Omental fat pad (tissue), 4 donors: Measurements from ENCODE around the gene PSME4. TPM values are rescaled to one million over a fixed set of nuclear protein-coding genes. Genes with fewer than 3 reads are reported as not detected.
"Not testable (repeated sequence)": the region's sequence is repeated elsewhere in the genome, so short reads cannot be mapped to it uniquely, and the experiment has no call there.

ENCODE experiments used
- ATAC-seq: fragments of 150-250 bp; one replicate; pipeline ENCODE4 v1.9.1; 2016; ENCODE audit warnings: mild to moderate bottlenecking, moderate library complexity; ENCODE audit not compliant: low FRiP score
- DNase-seq: peaks from one replicate; pipeline ENCODE4 v3.0.0-alpha.2; 2019; ENCODE audit warnings: low spot score
- CTCF ChIP-seq, 3 donors: fragments of 450-650 bp; IDR thresholded peaks; one replicate each; pipeline ENCODE4 v1.5.1; 2016 to 2017; ENCODE audit warnings: antibody characterized with exemption in 3 of 3, mild to moderate bottlenecking in 3 of 3, moderate library complexity in 2 of 3
- total RNA-seq, 4 donors: library from RNA; depleted of rRNA; stranded (reverse); fragments of >200 nt; gene quantifications; one replicate each; pipeline ENCODE4 v1.1.0, GENCODE V29; 2016

PSME4 gene
- total RNA-seq, 4 donors from 2014 or later = 35.8 to 97.9 (median 45.5) TPM

GRCh38 chr2:53944542-53944941 lies 26.3 kb downstream of the PSME4 start:
- no peak for ATAC-seq
- TF ChIP-seq CTCF (IDR thresholded peaks at IDR 0.05) = no peak
- no peak for DNase-seq

DNA sequence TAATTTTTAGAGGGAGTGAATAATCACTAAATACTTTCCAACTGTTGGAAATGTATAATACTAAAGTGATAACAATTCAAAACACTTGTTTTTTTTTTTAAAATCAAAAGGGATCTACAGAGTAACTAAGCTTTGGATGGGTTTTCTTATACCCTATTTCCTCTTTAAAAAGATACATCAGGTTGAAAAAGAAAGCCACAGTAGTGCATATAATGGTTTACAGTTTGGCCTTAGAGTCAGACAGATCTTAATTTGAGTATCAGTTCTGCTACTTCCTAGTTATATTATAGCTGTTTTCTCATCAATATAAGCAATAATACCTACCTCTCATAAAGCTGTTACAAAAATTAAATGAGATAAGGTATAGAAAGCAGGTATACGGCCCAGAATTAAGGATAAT lies 28.5 kb downstream of the PSME4 start:
- no peak for TF ChIP-seq CTCF (IDR thresholded peaks at IDR 0.05)
- DNase-seq = no peak
- no peak for ATAC-seq

DNA sequence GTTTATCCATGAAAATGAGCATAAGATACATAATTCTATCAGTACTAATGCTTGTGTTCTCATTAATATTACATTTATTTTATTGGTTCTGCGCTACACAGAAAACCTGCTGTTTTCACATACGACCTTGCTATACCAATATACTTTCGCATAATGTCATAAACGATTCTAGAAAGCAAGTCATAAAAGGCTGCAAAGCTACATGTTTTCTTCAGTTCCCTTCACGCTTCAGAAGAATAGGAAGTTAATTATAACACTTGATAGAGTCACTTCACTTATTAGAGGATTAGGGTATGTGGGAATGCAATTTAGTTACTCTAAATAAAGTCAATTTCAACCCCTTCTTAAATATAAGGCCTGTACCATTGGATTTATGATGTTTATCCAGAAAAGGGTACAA lies 29.0 kb downstream of the PSME4 start:
- TF ChIP-seq CTCF (IDR thresholded peaks at IDR 0.05) = no peak
- DNase-seq (no peak), ATAC-seq (no peak)

DNA sequence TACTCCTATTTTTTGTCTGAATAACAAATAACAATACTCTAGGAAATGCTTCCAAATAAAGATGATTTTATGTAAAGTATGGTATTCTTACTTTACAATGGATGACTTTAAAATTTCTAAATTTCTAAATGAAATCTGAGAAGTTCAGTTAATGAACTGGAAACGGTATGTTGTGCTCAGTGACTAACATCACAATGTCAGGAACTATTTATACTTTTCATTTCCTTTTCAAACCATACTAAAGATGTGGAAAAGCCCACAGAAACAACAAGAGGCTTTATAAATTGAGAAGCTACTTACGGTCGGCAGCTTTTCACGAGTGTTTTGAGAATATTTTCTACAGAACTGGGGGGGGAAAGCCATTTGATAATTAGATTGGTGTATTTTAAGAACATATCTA lies 31.1 kb downstream of the PSME4 start:
- ATAC-seq (no peak), DNase-seq (no peak)
- no peak for TF ChIP-seq CTCF (IDR thresholded peaks at IDR 0.05)

DNA sequence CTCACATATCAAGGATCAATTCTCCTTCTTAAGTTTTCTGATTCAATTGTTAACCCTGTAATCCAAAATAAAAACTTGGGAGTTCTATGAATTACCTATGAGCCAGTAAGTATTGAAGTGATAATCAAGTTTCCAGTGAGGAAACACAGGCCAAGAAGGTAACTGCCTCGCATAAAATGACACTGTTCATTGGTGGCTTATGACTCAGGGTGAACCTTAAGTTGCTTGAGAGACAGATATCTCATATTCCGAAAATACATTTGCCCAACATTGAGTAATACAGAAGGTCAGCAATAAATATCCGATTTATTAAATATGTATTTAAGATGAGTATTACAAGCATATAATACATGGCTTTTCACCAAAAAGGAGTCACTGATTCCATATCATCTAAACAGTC lies 31.9 kb downstream of the PSME4 start:
- DNase-seq (no peak), ATAC-seq (no peak)
- no peak for TF ChIP-seq CTCF (IDR thresholded peaks at IDR 0.05)

- TF ChIP-seq CTCF (IDR thresholded peaks at IDR 0.05) = no peak
- DNase-seq (no peak), ATAC-seq (no peak)
These were observed 37.5 kb downstream of the PSME4 start for GRCh38 chr2:53933329-53933728.

- not testable (repeated sequence) for ATAC-seq, DNase-seq
These were observed 44.5 kb downstream of the PSME4 start for GRCh38 chr2:53926321-53926720.

GRCh38 chr2:53913721-53914120 lies 57.1 kb downstream of the PSME4 start:
- ATAC-seq = no peak
- TF ChIP-seq CTCF (IDR thresholded peaks at IDR 0.05) = no peak
- no peak for DNase-seq
